ENCODE data around the gene COPZ2.

The COPZ2 gene

DNA sequence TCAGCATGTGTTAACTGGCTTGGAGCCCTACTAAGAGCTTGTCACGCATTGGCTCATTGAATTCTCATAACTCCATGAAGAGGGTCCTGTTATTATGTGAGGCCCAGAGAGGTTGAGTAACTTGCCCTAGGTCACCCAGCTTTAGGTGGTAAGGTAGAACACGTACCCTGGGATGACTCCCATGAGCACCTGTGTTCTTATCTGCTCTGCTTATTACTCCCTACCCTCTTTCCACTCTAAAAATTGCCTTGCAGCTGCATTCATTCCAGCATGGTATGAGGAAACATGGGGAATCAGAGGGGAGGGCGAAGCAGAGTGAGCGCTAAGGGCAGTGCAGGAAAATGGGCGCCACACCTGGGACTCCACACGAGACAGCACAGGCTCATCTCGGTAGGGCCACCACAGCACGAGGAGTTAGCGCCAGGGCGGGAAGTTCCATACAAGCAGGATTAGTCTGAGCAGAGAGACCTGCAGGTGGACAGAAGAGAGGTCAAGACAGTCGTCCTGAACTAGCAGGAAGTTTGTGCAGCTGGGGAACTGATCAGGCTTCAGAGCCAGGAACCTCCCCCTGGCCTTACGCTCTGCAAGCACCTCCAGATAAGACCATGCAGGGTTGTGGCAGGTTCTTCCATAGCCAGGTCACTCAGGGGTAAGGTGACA is 10.1 kb downstream of the COPZ2 start:
- Histone ChIP-seq H3K27ac (no peak overlapping the region), H2AFZ (ENCODE audit: low read depth) (no peak overlapping the region), H3K79me2 (ENCODE audit: insufficient read depth, low read depth) (no peaks in the 10 kb centered on the region), H3K4me2 (no peak overlapping the region), H3K9ac (no peak overlapping the region), H3K4me1 (ENCODE audit: low read depth, poor library complexity, severe bottlenecking) (peaks cover 26% of the 10 kb centered on the region), H3K27me3 (ENCODE audit: insufficient read depth, low read depth) (no peaks in the 10 kb centered on the region; the same call in 1 of the 2 replicates), H3K4me3 (IDR thresholded peaks at IDR 0.05; ENCODE audit: insufficient read depth, low read depth, low read length) (no peak overlapping the region), H4K20me1 (ENCODE audit: insufficient read depth) (no peaks in the 10 kb centered on the region), H3K36me3 (ENCODE audit: insufficient read depth) (no peaks in the 10 kb centered on the region)
- TF ChIP-seq CTCF (conservative IDR thresholded peaks at IDR 0.05; ENCODE audit: low read depth, low read length) = no peak

DNA sequence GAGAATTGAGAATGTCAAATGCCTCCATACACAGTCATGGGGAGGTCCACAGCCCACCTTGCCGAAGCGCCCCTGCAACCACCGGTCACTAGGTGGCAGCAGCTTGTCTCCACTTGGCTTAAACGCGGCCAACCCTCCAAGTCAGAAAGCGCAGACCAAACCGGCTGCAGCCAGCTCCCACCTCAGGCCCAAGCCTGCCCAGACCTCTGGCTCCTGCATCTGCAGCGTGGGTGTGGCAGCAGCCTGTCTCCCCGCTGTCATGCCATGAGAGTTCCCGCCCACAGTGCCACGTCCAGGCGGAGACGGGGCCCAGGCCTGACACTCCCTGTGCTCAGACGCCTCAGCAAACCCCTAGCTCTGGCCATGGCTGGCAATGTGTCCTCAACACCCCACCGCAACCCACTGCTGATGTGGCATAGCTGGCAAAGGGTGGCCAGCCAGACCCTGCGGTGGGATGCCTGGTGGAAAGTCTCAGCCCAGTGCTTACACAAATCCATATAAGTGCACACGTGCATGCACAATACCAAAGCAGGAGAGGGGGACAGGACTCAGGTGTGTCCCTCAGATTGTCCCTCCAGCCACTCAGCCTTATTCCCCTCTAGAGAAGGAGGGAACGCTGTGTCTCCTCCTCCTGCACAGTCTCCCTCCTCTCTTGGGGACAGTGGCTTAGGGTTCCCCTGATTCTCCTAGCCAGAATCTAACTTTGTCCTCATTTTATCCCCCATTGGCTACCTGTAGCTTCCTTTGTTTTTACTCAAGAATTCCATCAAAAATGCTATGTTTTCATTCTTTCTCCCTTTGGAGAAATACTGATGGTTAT is 10.9 kb downstream of the COPZ2 start:
- peaks cover 28% of the 10 kb centered on the region for H3K4me1 ChIP-seq (ENCODE audit: low read depth, poor library complexity, severe bottlenecking)
- no peak overlapping the region for H3K4me3 ChIP-seq (IDR thresholded peaks at IDR 0.05; ENCODE audit: insufficient read depth, low read depth, low read length)
- H4K20me1 ChIP-seq (ENCODE audit: insufficient read depth) = no peaks in the 10 kb centered on the region
- H3K27ac ChIP-seq = no peak overlapping the region
- peak overlapping the region; percentile 36; the same call in 1 of the 2 replicates for H2AFZ ChIP-seq (ENCODE audit: low read depth)
- H3K27me3 ChIP-seq (ENCODE audit: insufficient read depth, low read depth) = no peaks in the 10 kb centered on the region; the same call in 1 of the 2 replicates
- no peak overlapping the region for H3K9ac ChIP-seq
- peak; percentile 88 for TF ChIP-seq CTCF (conservative IDR thresholded peaks at IDR 0.05; ENCODE audit: low read depth, low read length)
- H3K4me2 ChIP-seq = peak overlapping the region; percentile 85; the same call in 1 of the 2 replicates
- no peaks in the 10 kb centered on the region for H3K36me3 ChIP-seq (ENCODE audit: insufficient read depth)
- H3K79me2 ChIP-seq (ENCODE audit: insufficient read depth, low read depth) = no peaks in the 10 kb centered on the region

DNA sequence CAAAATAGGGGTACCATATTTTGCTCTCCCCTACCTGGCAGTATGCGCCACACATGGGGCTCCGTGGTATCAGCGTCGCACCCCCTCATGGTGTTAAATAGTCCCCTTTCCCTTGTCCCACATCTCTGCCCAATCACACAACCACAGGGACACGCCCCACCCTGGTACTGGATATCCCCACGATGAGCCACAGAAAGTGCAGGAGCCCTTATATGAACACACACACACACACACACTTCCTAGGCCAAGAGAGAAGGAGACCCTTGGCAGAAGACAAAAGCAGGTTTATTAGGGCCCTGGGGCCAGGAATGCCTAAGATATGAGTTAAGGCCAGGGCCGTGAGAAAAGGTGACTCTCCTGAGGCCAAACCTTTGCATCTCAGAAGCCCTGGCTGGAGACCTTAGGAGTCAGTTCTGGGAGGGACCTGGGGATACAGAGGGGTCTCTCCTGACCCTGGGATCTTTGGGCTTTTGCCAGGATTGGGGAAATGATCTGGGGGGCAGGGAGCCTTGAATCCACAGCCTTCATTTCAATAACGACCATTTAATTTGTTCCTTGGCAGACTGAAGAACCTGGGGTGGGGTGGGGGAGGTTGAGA is 11.6 kb downstream of the COPZ2 start:
- Histone ChIP-seq H3K27ac (no peak overlapping the region), H3K27me3 (ENCODE audit: insufficient read depth, low read depth) (no peaks in the 10 kb centered on the region), H3K79me2 (ENCODE audit: insufficient read depth, low read depth) (no peaks in the 10 kb centered on the region), H3K4me1 (ENCODE audit: low read depth, poor library complexity, severe bottlenecking) (peaks cover 28% of the 10 kb centered on the region), H2AFZ (ENCODE audit: low read depth) (peak overlapping the region; percentile 14; the same call in 1 of the 2 replicates), H3K9ac (no peak overlapping the region), H3K36me3 (ENCODE audit: insufficient read depth) (no peaks in the 10 kb centered on the region), H4K20me1 (ENCODE audit: insufficient read depth) (no peaks in the 10 kb centered on the region), H3K4me2 (peak overlapping the region; percentile 85), H3K4me3 (IDR thresholded peaks at IDR 0.05; ENCODE audit: insufficient read depth, low read depth, low read length) (no peak overlapping the region)
- TF ChIP-seq CTCF (conservative IDR thresholded peaks at IDR 0.05; ENCODE audit: low read depth, low read length) = no peak

DNA sequence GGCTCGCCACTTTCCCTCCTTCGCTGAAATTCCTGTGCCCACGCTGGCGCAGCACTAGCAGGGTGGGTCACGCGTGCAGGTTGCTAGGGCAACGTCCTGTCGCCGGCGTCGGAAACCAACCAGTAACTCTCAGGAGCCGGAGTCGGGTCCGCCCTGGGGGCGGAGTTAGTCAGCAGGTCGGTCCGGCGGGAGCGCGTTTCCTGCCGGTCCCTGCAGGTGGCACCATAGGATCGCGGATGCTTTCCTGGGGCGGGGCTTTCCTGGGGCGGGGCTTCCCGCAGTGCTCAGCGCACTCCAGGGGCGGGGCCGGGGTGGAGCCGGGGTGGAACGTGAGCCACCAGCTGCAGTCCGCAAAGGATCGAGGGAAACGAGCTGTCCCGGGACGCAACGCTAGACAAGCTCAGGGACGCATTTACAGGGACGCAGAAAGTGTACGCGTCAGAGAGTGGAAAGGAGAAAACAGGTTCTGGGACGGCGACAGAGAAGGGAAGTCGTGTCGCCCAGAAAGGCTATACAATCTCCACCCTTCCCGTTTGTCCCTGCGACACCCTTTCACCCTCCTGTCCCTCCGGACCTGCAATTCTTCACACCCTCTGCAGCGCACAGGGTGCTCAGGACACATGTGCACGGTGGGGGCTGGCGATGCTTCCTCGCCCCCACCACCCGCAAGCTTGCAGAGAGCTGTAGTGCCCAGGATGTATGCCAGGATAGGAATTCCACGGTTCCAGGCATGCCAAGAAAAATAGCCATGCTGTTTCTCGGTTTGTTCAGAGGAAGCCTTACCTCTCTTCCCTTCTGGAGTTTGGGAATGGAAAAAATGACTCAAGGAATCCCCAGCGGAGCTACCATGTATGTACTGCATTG is 12.3 kb downstream of the COPZ2 start:
- no peaks in the 10 kb centered on the region for H3K36me3 ChIP-seq (ENCODE audit: insufficient read depth)
- H3K27me3 ChIP-seq (ENCODE audit: insufficient read depth, low read depth) = no peaks in the 10 kb centered on the region
- peaks cover 28% of the 10 kb centered on the region for H3K4me1 ChIP-seq (ENCODE audit: low read depth, poor library complexity, severe bottlenecking)
- H3K79me2 ChIP-seq (ENCODE audit: insufficient read depth, low read depth) = no peaks in the 10 kb centered on the region
- H2AFZ ChIP-seq (ENCODE audit: low read depth) = peak overlapping the region; percentile 93
- H3K27ac ChIP-seq = no peak overlapping the region; the same call in 1 of the 2 replicates
- peak; percentile 64 for TF ChIP-seq CTCF (conservative IDR thresholded peaks at IDR 0.05; ENCODE audit: low read depth, low read length)
- H3K4me2 ChIP-seq = peak overlapping the region; percentile 85
- no peak overlapping the region for H3K4me3 ChIP-seq (IDR thresholded peaks at IDR 0.05; ENCODE audit: insufficient read depth, low read depth, low read length)
- H4K20me1 ChIP-seq (ENCODE audit: insufficient read depth) = no peaks in the 10 kb centered on the region
- no peak overlapping the region for H3K9ac ChIP-seq

Measured in KMS-11 (cell line).